Endometrial microvascular endothelial cells (primary cell): ENCODE measurements around the gene RBM17. TPM values are rescaled to one million over a fixed set of nuclear protein-coding genes. Genes with fewer than 3 reads are reported as not detected.
"Not testable (repeated sequence)": the region's sequence is repeated elsewhere in the genome, so short reads cannot be mapped to it uniquely, and the experiment has no call there.

ENCODE experiments used
- in situ Hi-C: cut with HindIII; loops from 2 replicates; pipeline ENCODE4 v1.10.0; 2017; ENCODE audit warnings: low sequenced_read_pairs, low pct_unique_long_range_greater_than_20kb; ENCODE audit errors: inconsistent ontology term
- total RNA-seq: library from RNA; depleted of rRNA; stranded (reverse); fragments of >200 nt; gene quantifications from one replicate; pipeline ENCODE4 v1.2.3, GENCODE V29; 2015; ENCODE audit errors: inconsistent ontology term

RBM17 gene
- 44.3 TPM for total RNA-seq

DNA sequence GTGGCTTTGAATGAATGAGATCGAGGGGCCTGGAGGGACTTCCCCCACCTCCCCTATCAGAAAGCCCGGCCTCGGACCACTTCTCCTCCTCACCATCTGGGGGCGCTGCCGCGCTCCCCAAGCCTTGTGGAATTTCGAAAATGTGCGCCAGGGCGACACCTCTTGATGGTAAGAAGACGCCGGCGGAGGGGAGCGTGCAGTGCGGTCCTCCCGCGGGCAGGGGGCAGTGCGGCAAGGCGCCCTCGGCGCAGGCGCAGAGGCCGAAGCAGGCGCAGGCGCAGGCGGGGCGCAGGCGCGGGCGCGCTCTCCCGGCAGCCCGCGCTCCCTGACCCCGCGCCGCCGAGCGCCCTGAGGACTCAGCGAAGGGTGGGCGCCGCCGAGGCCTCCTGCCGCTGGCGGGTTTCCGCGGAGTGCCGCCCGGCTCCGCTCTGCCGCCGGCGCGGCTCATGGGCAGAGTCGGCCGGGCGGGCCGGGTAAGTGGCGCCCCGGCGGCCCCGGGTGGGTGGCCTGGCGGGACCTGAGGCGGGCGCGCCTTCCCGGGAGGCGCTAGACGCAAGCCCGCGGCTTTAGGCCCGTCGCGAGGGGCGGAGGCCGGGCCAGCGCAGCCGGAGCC is at the start of gene RBM17:
Gene RBM17, plus strand, starts transcription at position 314 of the 613 bp plus-strand sequence. CDS start 8,032 bp downstream, outside the sequence.
- in situ Hi-C loops, result loop anchor here (25.0 kb wide), 2 partner anchors 127 to 298 kb away; no protein-coding TSS in a partner anchor

GRCh38 chr10:6039711-6040110 is 49.1 kb upstream of the RBM17 start:
- in situ Hi-C loops, result no loop called here

GRCh38 chr10:6040205-6040604 is 48.6 kb upstream of the RBM17 start:
- in situ Hi-C loops, result no loop called here

DNA sequence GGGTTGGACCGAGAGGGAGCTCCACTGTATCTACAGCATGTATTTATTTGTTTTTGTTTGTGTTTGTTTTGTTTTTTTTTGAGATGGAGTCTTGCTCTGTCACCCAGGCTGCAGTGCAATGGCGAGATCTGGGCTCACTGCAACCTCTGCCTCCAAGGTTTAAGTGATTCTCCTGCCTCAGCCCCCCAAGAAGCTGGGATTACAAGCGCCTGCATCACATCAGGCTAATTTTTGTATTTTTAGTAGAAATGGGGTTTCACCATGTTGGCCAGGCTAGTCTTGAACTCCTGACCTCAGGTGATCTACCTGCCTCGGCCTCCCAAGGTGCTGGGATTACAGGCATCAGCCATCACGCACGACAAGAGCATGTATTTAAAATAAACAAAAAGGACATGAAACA is 45.5 kb upstream of the RBM17 start:
- in situ Hi-C loops, result not testable (repeated sequence)

DNA sequence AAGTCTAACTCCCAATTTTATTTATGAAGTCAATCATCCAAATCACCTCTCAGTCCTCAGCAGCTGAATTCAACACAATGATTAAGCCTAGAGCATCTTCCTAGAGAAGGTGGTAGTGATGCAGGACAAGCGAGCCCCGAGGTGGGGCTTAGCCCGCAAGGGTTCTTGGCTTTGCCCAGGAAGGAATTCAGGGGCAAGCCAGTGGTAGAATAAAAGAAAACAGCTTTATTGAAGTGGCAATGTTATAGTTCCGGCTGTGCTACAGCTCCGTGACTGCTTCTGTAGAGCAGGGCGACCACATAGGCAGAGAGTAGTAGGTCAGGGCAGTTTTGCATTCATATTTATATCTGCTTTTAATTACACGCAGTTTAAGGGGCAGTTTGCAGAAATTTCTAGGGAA is 44.8 kb upstream of the RBM17 start:
- in situ Hi-C loops, result no loop called here

DNA sequence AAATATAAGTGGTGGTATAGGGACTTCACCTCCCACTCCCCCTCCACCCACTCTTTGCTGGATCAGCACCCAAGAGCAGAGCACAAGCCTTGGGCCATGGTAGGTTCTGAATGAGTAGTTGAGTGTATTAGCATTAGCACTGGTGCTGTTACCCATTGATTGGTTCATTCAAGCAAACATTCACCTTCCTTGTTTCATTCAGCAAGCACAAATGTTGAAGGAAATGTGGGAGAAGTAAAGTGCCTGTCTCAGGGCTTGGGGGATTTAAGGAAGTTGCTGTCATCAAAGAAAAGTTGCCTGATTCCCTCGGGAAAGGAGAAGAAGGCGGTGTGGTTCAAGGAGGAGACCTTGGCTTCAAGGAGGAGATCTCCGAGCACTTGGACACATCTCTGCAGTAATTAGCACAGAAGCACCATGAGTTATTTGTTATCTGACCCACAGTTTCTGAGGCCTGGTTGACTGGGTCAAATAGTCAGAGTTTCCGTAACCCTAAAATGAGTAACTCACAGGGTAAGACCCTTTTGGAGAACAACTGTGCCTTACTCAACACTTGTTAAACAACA is 44.0 kb upstream of the RBM17 start:
- in situ Hi-C loops, result no loop called here

DNA sequence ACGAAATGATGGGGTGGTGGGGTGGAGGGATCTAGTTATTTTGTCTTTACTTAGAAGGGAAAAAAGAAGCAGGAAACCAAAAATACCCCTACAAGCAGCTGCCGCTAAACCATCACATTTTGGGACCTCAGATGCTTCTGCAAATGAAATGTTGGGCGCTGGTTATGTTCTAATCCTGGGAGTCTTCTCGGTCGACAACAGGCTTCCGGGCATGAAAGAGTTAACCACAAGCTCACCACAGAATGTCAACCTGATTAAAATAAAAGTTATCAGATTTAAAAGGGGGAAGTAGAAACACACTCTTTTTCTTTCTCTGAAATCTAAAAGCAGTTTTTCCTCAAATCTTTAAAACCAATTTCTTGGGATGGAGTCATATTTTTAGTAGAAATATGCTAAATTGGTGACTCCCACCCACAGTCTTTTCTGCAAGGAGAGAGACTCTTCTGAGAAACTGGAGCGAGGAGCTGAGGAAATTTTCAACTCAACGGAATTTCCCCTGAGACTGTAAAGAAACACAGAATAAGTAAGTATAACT is 43.5 kb upstream of the RBM17 start:
- in situ Hi-C loops, result no loop called here

DNA sequence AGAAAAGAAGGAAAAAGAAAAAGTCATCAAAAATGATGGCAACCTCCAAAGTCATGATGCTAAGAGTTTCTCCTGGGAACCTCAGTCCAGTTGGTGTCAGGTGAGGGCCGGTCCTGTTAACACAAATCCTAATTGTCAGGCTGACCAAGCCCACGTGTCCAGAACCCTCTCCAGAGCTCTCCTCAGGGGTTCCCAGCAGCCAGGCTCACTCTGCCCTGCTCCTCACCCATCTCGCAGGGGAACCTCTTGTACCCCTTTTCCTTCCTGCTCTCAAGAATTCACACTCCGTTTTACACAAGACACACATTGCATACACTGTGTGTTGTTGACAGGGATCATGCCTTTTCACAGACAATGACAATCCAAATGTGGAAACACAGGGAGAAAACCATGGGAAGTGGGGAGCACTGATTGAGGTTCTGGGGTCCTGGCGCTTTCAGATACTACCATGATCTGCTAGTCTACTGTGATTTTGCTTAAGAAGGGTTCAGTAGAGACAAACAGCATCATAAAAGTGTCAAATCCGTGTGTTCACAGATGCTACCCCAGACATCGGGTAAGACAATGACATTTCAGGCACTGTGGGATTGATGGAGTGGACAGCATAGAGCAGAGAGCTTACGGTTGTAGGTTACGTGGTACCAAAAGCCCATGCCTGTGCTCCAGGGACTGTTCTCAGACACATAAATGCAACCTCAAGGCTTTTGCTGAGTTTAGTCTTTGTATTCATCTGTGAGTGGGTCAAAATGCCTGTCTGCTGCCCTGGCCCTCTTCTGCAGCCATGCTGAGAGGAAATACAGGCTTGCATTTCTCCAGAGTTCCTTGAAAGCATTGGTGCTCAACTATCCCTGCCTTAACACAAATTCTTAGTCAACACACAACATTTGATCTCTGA is 42.7 kb upstream of the RBM17 start:
- in situ Hi-C loops, result no loop called here

GRCh38 chr10:6046773-6047611 is 41.8 kb upstream of the RBM17 start:
- in situ Hi-C loops, result no loop called here

DNA sequence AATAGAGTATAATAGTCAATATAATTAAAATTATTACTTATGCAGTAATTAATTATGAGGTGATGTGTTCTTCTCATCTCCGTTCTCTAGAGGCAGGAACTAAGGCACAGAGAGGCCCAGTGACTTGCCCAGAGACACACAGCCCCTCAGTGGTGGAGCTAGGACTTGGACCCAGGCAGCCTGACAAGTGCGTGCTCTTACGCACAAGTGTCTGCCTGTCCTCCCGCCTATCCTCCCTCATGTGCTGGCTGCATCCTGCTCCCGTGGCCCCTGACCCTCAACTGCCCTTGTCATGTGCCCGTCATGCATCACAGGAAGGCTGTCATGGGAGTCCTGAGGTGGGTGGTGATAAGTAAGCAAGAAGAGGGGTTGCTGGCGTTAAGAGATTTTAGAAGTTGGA is 41.0 kb upstream of the RBM17 start:
- in situ Hi-C loops, result no loop called here

- in situ Hi-C loops, result no loop called here
Observed at GRCh38 chr10:6048281-6049030, 40.4 kb upstream of the RBM17 start.

GRCh38 chr10:6049031-6049400 is 39.8 kb upstream of the RBM17 start:
- in situ Hi-C loops, result no loop called here

DNA sequence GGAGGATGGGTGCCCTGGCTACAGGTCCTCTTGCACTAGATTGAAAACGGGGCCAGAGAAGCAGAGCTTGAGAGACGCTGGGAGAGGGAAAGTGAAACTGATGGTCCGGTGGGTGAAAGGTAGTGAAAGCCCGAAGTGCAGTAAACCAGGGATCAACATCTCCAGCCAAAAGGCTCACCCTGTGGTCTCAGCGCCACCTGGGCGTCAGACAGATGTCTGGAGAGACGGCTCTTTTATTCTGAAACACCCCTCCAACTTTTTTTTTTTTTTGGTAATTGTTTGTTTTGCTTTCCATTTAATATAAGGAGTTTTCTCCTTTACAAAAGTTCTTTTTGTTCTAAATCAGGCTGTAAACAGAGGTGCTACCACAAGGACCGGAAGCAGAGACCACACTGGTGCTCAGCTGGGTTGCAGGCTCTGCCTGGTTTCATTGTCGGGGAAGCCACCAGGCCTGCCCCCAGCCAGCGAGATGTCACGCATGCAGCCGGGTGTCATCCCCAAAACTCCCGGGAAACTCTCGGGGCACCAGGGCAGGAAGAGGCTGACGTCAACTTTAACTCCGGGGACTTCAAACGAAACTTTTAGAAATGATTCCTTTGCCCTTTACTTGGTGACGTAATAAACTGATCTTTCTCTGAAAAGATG is 37.9 kb upstream of the RBM17 start:
- in situ Hi-C loops, result no loop called here

GRCh38 chr10:6052247-6053221 is 36.3 kb upstream of the RBM17 start:
- in situ Hi-C loops, result no loop called here

GRCh38 chr10:6053303-6053702 is 35.5 kb upstream of the RBM17 start:
- in situ Hi-C loops, result no loop called here

- in situ Hi-C loops, result no loop called here
Observed at GRCh38 chr10:6053816-6054631, 34.8 kb upstream of the RBM17 start.
